Measurements from ENCODE around the gene MBNL2.
A peak's percentile ranks its signal among the peaks of the same experiment; 100 is the strongest.

MBNL2 gene

DNA sequence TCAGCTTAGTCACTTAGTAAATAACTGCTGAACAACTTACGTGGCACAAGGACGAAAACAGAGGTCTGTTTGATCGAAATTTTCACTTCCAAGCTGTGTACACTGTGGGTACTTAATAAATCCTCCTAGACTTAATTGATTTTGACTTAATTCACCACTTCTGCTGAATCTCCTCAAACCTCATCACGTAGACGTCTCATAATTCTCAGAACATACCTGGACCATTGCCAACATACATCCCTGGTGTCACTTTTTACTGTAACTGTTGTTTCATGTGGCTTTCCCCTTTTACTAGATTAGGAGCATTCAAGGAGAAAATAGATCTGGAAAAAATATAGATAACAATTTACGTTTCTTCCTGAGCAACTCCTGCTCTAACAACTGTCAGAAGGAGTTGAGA is 105.0 kb downstream of the MBNL2 start:
- no peak for DNase-seq (ENCODE audit: low spot score)

DNA sequence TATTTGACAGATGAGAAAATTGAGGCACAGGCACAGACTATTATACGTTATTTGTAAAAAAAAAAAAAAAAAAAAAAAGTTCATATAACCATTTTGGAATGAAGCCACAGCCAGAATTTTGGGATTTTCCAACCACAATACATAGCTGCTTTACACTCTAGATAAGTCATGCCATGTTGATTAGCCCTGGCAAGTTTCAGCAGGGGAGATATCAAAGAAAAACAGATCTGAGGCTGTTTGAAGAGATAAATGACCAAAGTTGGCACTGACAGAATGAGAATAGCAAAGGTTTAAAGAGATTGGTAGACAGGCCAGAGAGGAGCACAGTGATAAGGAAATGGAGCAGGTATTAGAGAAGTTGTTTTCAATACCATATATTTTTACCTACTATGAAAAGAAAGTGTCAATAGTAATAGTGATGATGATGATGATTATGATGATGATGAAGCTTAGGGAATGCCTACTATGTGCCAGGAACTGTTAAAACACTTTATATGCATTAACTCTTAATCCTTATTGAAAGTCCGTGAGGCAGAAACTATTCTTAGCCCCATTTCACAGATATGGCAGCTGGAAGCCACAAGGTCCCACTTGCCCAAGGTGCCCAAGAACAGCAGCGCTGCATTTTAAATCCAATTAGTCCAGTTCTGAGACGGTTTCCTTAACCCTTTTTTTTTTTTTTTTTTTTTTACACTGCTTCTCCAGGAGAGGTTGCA is 105.5 kb downstream of the MBNL2 start:
- no peak for DNase-seq (ENCODE audit: low spot score)

GRCh38 chr13:97328222-97328790 is 106.2 kb downstream of the MBNL2 start:
- no peak for DNase-seq (ENCODE audit: low spot score)

- no peak for DNase-seq (ENCODE audit: low spot score)
These were observed 107.2 kb downstream of the MBNL2 start for GRCh38 chr13:97329331-97329730.

DNA sequence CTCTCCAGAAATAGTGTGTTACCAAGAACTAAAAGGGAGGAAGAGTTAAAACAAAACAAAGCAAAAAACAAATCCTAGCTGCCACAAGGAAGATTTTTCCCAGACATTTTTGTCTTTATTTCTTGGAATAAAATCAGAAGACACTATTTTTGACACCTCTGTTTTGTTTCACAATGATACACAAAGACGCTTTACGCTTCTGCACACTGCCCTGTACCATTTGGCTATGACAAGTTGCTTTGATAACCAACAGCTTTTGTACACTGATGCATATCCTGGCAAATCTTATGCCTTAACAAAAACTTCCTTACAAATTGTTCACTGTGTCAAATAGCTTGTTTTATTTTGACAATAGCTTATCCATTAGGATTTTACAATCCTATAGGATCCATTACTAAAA is 108.3 kb downstream of the MBNL2 start:
- DNase-seq (ENCODE audit: low spot score): no peak

DNA sequence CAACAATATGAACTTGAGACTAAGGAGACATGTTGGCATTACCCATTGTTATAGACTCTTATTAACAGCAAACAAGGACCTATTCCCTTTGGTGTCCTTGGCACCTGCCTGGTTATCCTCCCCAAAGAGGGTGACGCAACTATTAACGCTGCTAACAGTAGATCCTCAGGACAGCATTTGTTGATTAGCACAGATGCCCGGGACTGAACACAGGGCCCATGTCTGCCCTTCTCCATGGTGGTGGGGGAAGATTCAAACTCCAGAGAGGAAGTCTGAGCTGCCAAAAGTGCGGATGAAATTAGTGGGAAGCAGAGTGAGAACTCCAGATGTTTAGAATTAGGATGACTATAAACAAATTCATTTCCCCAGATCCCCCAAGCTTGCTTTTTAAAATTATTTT is 110.6 kb downstream of the MBNL2 start:
- no peak for DNase-seq (ENCODE audit: low spot score)

- no peak for DNase-seq (ENCODE audit: low spot score)
These were observed 111.8 kb downstream of the MBNL2 start for GRCh38 chr13:97333983-97334382.

GRCh38 chr13:97334690-97335089 is 112.6 kb downstream of the MBNL2 start:
- DNase-seq (ENCODE audit: low spot score): no peak

GRCh38 chr13:97335488-97336134 is 113.5 kb downstream of the MBNL2 start:
- peak; percentile 53 for DNase-seq (ENCODE audit: low spot score)

GRCh38 chr13:97337985-97338499 is 115.9 kb downstream of the MBNL2 start:
- DNase-seq (ENCODE audit: low spot score): no peak

- no peak for DNase-seq (ENCODE audit: low spot score)
These were observed 116.4 kb downstream of the MBNL2 start for GRCh38 chr13:97338571-97338970.

- DNase-seq (ENCODE audit: low spot score): no peak
These were observed 117.2 kb downstream of the MBNL2 start for GRCh38 chr13:97339019-97339987.

- DNase-seq (ENCODE audit: low spot score): no peak
These were observed 118.0 kb downstream of the MBNL2 start for GRCh38 chr13:97339988-97340749.

- no peak for DNase-seq (ENCODE audit: low spot score)
These were observed 119.0 kb downstream of the MBNL2 start for GRCh38 chr13:97341135-97341534.

DNA sequence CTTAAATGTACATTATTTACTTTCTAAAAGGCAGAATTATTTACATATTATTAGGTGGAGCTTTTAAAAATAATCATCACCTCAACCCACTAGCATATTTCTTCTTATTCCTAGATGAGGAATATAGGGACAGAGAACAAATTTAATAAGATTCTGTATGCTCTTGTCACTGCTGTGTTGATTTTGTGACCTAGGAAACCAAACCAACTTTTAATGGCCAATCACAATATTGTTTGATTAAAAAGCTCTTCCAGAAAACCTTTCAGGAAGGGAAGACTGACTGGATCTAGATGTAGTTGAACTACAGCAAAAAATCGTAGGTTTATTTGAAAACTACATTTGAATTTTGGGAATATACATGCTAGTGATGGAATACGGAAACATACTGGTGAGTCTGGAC is 120.0 kb downstream of the MBNL2 start:
- DNase-seq (ENCODE audit: low spot score): no peak

GRCh38 chr13:97342936-97343335 is 120.8 kb downstream of the MBNL2 start:
- DNase-seq (ENCODE audit: low spot score): no peak

DNA sequence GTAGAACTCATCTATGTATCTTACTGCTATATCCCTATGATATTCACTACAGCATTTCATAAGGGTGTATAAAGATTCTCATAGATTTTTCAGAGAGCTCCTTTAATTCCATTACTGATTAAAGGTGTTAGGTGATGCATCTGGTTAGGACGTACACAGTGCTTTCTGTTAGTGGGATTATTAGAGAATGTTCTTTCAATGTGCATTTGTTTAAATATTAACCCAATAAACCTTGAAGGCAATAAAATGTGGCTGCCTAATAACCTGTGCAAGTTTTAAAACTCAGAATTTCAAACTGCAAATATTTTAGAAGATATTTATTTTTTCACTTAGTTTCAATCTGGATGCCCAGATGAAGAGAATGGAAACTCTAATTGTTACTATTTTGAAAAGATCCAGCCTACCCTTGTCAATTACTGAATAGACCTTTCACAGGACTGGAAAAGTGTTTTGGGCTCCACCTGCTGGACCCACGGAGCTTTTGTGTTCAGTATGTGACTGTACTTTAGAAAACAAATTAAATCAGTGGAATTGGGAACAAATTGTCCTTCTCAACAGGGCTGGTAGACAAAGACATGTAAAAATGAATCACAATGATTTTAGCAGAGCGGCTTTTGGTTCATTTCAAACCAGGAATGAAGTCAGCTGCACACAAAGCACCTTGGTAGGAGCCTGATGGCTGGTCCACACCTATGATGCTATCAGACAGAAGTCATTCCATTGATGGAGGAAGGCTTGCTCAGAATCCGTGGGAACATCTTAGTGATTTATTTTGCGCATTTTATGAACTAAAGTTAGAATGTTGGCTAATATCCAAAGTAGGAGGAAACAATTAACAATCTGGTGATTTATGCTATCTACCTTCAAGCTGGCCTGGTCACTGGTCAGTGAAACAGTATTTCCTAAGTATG is 122.4 kb downstream of the MBNL2 start:
- peak; percentile 56 for DNase-seq (ENCODE audit: low spot score)

- DNase-seq (ENCODE audit: low spot score): no peak
These were observed 124.0 kb downstream of the MBNL2 start for GRCh38 chr13:97346097-97346496.

GRCh38 chr13:97346561-97347254 is 124.6 kb downstream of the MBNL2 start:
- DNase-seq (ENCODE audit: low spot score): no peak

All from kidney capillary endothelial cell (primary cell).